ENCODE results near the gene ACTN3. TPM values are rescaled to one million over a fixed set of nuclear protein-coding genes. Genes with fewer than 3 reads are reported as not detected.

Gene ACTN3
- total RNA-seq, 1 experiment from 2014 or later, result 18.5 TPM

DNA sequence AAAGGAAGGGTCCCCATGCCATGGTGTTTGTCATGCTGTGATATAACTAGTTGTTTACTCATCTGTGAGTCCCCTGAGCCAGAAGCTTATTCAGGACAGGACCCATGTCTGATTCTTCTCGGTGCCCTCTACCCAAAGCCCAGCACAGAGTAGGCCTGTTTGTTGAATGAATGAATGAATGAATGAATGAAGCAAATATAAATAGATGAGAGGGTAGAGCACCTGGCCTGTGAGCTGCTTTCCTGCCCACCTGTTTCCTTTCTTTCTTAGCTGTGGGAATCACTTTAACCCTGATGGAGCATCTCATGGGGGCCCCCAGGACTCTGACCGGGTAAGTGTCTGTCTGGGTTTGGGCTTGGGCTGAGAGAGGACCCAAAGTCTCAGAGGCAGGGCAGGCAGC lies 53.5 kb downstream of the ACTN3 start:
- H3K4me3 Mint-ChIP-seq, result no peak overlapping the region
- peaks cover 11% of the 10 kb centered on the region; the same call in 1 of the 2 replicates for H3K36me3 Mint-ChIP-seq
- TF ChIP-seq CREB1 (CRISPR knock-in tag; IDR thresholded peaks at IDR 0.05), result no peak
- TF ChIP-seq, protein P1, sequence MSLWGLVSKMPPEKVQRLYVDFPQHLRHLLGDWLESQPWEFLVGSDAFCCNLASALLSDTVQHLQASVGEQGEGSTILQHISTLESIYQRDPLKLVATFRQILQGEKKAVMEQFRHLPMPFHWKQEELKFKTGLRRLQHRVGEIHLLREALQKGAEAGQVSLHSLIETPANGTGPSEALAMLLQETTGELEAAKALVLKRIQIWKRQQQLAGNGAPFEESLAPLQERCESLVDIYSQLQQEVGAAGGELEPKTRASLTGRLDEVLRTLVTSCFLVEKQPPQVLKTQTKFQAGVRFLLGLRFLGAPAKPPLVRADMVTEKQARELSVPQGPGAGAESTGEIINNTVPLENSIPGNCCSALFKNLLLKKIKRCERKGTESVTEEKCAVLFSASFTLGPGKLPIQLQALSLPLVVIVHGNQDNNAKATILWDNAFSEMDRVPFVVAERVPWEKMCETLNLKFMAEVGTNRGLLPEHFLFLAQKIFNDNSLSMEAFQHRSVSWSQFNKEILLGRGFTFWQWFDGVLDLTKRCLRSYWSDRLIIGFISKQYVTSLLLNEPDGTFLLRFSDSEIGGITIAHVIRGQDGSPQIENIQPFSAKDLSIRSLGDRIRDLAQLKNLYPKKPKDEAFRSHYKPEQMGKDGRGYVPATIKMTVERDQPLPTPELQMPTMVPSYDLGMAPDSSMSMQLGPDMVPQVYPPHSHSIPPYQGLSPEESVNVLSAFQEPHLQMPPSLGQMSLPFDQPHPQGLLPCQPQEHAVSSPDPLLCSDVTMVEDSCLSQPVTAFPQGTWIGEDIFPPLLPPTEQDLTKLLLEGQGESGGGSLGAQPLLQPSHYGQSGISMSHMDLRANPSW (CRISPR knock-in tag; conservative IDR thresholded peaks at IDR 0.05; ENCODE audit: low read depth), result no peak
- no peak for TF ChIP-seq SOX15 (CRISPR knock-in tag; IDR thresholded peaks at IDR 0.05)
- TF ChIP-seq MLX (CRISPR knock-in tag; IDR thresholded peaks at IDR 0.05), result no peak
- no peak for TF ChIP-seq TEAD1 (CRISPR knock-in tag; IDR thresholded peaks at IDR 0.05)
- no peak for TF ChIP-seq PREB (CRISPR knock-in tag; IDR thresholded peaks at IDR 0.05; ENCODE audit: borderline replicate concordance)
- H3K4me1 Mint-ChIP-seq, result no peaks in the 10 kb centered on the region
- ChIA-PET CTCF (no interaction called here), POLR2A (no interaction called here)
- no peak overlapping the region for H3K27ac Mint-ChIP-seq
- DNase-seq (ENCODE audit: low spot score) (no peak), ATAC-seq (no peak)
- H3K27me3 Mint-ChIP-seq (ENCODE audit: low read depth), result no peaks in the 10 kb centered on the region
- H3K9me3 Mint-ChIP-seq, result no peaks in the 10 kb centered on the region

GRCh38 chr11:66600631-66601233 lies 54.0 kb downstream of the ACTN3 start:
- H3K27me3 Mint-ChIP-seq (ENCODE audit: low read depth), result no peaks in the 10 kb centered on the region
- DNase-seq (ENCODE audit: low spot score), result no peak
- ChIA-PET CTCF (interaction anchor here (0.7 kb wide), 1 partner anchor 78 kb away, joined by 3 read pairs; no protein-coding TSS in a partner anchor), POLR2A (no interaction called here)
- TF ChIP-seq FOXK1 (CRISPR knock-in tag; IDR thresholded peaks at IDR 0.05) (no peak), ATF1 (CRISPR knock-in tag; IDR thresholded peaks at IDR 0.05) (no peak), SOX15 (CRISPR knock-in tag; IDR thresholded peaks at IDR 0.05) (no peak), PRRX2 (CRISPR knock-in tag; IDR thresholded peaks at IDR 0.05) (no peak), CREM (CRISPR knock-in tag; IDR thresholded peaks at IDR 0.05) (no peak), JUN (CRISPR knock-in tag; IDR thresholded peaks at IDR 0.05) (no peak)
- TF ChIP-seq, protein P2, sequence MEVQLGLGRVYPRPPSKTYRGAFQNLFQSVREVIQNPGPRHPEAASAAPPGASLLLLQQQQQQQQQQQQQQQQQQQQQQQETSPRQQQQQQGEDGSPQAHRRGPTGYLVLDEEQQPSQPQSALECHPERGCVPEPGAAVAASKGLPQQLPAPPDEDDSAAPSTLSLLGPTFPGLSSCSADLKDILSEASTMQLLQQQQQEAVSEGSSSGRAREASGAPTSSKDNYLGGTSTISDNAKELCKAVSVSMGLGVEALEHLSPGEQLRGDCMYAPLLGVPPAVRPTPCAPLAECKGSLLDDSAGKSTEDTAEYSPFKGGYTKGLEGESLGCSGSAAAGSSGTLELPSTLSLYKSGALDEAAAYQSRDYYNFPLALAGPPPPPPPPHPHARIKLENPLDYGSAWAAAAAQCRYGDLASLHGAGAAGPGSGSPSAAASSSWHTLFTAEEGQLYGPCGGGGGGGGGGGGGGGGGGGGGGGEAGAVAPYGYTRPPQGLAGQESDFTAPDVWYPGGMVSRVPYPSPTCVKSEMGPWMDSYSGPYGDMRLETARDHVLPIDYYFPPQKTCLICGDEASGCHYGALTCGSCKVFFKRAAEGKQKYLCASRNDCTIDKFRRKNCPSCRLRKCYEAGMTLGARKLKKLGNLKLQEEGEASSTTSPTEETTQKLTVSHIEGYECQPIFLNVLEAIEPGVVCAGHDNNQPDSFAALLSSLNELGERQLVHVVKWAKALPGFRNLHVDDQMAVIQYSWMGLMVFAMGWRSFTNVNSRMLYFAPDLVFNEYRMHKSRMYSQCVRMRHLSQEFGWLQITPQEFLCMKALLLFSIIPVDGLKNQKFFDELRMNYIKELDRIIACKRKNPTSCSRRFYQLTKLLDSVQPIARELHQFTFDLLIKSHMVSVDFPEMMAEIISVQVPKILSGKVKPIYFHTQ (CRISPR knock-in tag; IDR thresholded peaks at IDR 0.05), result no peak
- H3K27ac Mint-ChIP-seq, result no peak overlapping the region
- no peaks in the 10 kb centered on the region for H3K4me1 Mint-ChIP-seq
- ATAC-seq, result no peak
- no peaks in the 10 kb centered on the region for H3K9me3 Mint-ChIP-seq
- peaks cover 16% of the 10 kb centered on the region; the same call in 1 of the 2 replicates for H3K36me3 Mint-ChIP-seq
- H3K4me3 Mint-ChIP-seq, result no peak overlapping the region

- H3K27me3 Mint-ChIP-seq (ENCODE audit: low read depth), result no peaks in the 10 kb centered on the region
- H3K36me3 Mint-ChIP-seq, result peaks cover 16% of the 10 kb centered on the region; the same call in 1 of the 2 replicates
- CTCF ChIA-PET, result no interaction called here
- peak overlapping the region; percentile 11; the same call in 1 of the 2 replicates for H3K27ac Mint-ChIP-seq
- no peak for ATAC-seq
- H3K9me3 Mint-ChIP-seq, result no peaks in the 10 kb centered on the region
- H3K4me1 Mint-ChIP-seq, result no peaks in the 10 kb centered on the region
- POLR2A ChIA-PET, result no interaction called here
- DNase-seq (ENCODE audit: low spot score), result no peak
- no peak overlapping the region for H3K4me3 Mint-ChIP-seq
- TF ChIP-seq FOXK1 (CRISPR knock-in tag; IDR thresholded peaks at IDR 0.05) (no peak), ATF2 (CRISPR knock-in tag; IDR thresholded peaks at IDR 0.05; ENCODE audit: borderline replicate concordance, low read depth) (no peak), CTCF (IDR thresholded peaks at IDR 0.05) (no peak), IRF1 (CRISPR knock-in tag; IDR thresholded peaks at IDR 0.05) (no peak), TCF7 (CRISPR knock-in tag; IDR thresholded peaks at IDR 0.05; ENCODE audit: low read depth) (no peak), ZNF121 (CRISPR knock-in tag; IDR thresholded peaks at IDR 0.05) (no peak)
- TF ChIP-seq, protein P3, sequence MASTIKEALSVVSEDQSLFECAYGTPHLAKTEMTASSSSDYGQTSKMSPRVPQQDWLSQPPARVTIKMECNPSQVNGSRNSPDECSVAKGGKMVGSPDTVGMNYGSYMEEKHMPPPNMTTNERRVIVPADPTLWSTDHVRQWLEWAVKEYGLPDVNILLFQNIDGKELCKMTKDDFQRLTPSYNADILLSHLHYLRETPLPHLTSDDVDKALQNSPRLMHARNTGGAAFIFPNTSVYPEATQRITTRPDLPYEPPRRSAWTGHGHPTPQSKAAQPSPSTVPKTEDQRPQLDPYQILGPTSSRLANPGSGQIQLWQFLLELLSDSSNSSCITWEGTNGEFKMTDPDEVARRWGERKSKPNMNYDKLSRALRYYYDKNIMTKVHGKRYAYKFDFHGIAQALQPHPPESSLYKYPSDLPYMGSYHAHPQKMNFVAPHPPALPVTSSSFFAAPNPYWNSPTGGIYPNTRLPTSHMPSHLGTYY (CRISPR knock-in tag; IDR thresholded peaks at IDR 0.05), result no peak
Observed at GRCh38 chr11:66603072-66603471, 56.4 kb downstream of the ACTN3 start.
